GM18868 (cell line): ENCODE data around the gene DNAH11.
A peak's percentile ranks its signal among the peaks of the same experiment; 100 is the strongest.

ENCODE experiments used
- ATAC-seq: cut with Tn5 transposase; IDR thresholded peaks from one replicate; pipeline ENCODE4 v1.9.1; 2021; ENCODE audit warnings: mild to moderate bottlenecking, moderate library complexity; ENCODE audit not compliant: unreplicated experiment

Gene DNAH11

DNA sequence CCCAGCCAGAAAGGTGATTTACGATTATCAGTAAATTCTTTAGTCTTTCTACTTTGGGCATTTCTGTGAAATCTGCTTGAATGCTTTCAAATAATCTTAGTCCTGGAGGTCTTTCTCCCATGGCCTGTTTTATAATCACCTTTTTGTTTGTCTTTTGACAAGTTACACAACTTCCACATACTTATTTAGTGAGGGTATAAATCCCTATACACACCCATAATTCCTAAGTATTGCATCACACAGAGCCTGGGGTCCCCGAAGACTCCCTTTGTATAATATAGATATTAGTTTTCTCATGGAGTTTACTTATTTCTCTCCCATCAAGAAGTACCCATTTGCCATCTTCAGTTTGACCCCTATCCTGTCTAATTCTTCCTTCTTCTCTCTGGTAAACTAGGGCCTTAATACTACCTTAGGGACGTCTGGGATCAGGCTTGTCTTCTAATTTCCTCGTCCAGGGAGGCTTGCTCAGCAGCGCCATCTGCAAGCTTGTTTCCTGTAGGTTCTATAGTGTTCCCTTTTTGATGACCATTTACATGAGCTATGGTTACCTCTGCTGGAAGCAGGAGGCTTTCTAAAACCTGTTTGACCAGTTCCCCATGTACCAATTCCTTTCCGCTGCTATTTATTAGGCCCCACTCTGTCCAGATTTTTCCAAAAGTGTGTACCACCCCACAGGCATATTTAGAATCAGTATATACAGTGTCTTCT lies 8.1 kb downstream of the DNAH11 start:
- ATAC-seq: no peak

DNA sequence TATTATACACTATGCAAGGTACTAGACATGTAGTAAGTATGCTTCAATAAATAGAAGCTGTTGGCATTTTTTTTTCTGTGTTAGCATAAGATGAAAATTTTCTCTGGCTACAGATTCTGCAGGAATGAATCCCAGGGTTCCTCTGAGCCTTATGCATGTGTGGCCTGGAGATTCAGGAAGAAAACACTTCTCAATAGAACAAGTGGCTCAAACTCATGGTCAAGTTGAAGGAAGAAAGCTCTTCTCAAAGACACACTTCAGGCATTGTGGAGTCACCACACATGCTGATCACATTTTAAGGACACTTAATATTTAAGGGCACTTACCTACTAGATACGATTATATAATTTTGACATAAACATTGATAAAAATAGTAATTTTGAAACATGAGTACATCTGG lies 19.5 kb downstream of the DNAH11 start:
- ATAC-seq: no peak

- ATAC-seq: no peak
These were observed 22.8 kb downstream of the DNAH11 start for GRCh38 chr7:21565614-21566013.

GRCh38 chr7:21566094-21566493 lies 23.3 kb downstream of the DNAH11 start:
- no peak for ATAC-seq

GRCh38 chr7:21568762-21569161 lies 25.9 kb downstream of the DNAH11 start:
- ATAC-seq: no peak

- ATAC-seq: no peak
These were observed 29.8 kb downstream of the DNAH11 start for GRCh38 chr7:21572331-21573313.

DNA sequence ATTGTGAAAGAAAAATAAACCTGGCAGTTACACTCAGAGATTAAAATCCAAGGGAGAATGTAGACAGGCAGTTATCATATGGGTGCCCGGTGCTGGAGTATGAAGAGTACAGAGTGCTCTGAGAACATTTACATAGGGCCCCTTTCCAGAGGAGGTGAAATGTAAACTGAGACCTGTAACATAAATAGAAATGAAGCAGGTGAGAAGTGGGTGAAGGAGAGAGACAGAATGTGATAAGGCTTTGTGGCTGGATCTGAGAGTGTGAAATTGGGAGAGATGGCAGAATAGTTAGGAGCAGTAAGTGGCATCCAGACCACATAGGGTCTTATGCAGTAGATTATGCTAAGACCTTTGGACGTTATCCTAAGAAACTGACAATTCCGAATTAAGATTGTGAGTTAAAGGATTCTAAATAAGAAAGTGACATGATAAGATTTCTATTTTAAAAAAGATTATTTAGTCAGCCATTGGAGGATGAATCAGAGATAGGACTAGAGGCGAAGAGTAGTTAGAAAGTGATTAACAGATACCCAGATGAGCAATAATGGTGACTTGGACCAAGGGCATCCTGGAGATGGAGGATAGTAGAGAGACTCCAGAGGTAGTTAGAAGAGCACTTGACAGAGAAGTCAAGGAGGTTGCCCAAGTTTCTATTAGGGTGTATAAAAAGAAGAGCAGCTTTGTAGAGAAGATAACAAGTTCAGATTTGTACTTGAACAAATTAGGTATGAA lies 36.7 kb downstream of the DNAH11 start:
- peak; percentile 50 for ATAC-seq

DNA sequence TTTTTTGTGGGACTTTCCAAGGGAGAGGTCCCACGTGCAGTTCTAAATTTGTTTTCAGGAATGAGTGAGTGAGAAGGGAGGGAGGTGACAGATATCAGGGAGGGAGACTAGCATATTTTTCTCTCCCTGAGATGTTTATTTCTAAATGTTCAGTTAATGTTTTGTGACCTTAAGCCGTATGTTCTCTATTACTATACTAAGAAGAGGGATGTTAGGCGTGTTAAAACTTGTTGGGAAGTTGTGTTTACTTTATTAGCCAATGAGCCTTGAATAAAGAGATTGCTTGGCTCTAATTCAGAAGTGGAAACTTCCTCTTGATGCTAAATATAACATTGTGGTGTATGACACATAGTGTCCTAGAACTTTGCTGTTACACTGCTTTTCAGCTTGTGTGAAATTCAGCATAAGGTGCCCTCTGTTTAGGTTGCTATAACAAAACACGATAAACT lies 37.3 kb downstream of the DNAH11 start:
- ATAC-seq: peak; percentile 79

- ATAC-seq: no peak
These were observed 42.4 kb downstream of the DNAH11 start for GRCh38 chr7:21585070-21585724.

DNA sequence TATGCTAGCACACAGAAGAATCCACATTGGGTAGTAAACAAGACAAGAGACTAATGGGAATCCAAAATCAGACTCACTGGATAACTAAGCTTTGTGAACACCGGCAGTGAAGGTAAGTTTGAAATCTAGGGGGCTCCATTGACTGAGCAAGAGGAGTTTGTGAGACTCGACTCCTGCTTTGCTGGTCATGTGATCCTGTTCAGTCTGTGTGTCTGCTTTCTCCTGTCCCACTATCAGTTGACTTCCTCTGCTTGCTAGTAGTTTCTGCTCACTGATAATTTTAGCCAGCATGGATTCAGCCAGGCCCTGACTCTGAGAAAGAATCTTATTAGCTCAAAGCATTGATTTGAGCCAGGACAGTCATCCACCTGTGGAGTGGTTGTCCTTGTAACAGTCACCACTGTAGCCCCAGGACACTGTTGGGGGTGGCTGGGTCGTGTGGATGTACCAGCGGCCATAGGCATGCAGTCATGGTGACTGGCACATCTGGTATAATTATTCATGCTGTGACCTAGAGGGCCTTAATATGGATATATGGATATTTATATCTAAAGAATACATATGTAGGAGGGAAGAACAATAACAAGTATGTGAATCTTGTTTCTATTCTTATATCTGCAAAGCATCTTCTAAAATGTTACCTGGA lies 44.4 kb downstream of the DNAH11 start:
- no peak for ATAC-seq

GRCh38 chr7:21596801-21597200 lies 54.0 kb downstream of the DNAH11 start:
- ATAC-seq: no peak

- no peak for ATAC-seq
These were observed 60.6 kb downstream of the DNAH11 start for GRCh38 chr7:21603462-21603861.

DNA sequence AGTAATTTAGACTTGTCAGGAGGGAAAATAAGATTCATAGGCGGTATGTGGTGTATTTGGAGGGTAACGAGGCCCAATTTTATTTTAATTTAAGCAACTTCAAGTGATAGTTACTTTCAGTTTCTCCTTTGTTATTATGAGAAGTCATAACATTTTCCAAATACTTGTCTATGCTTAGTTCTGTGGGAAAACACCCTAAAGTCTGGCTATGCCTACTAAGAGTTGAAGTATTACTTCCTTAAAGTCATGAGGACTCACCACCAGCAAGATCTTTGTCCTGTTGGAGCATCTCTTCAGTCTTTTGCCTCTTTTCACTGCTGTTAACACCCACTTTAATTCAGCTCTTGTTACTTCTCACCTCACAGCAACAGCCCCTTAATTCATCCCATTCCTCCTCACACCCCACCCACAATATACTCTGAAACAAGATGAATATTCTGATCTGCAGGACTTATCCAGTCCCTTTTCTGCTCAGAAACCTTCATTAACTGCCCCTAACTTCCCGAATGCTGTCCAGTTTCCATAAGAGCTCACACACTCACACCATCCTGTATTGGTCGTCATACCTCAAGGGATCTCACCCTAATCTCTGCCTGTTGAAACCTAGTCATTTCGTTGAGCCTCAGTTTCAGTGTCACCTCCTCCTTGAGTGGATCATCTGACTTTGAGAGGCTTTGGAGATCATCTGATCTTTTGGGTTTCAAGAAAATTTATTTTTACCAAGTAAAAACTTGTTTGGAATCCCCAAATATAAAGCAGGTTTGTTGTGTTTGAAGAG lies 61.3 kb downstream of the DNAH11 start:
- ATAC-seq: peak; percentile 86

DNA sequence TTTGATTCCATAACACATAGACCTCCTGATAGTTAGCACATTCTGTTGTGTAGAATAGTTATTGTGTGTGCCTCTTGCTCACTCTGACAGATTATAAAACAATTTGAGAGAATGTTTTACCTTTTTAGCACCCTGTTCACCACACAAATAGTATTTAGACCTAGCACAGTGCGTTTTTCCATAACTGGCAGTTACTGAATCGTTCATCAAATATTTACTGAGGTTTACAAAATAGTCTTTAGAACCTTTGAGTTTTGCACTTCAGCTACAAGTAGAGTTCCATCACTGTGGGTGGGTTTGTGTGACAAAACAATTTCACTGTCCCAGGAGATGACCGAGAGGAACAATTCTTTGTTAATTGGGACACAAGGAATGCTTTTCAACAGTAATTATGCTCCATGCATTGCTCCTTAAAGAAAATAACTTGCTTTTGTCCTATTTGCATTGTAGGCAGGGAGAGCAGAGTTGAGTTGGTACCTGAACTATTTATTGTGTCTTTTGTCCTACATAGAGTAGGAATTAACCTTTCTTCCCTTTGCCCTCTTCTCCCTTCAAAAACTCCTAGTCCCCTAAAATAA lies 62.3 kb downstream of the DNAH11 start:
- ATAC-seq: no peak

DNA sequence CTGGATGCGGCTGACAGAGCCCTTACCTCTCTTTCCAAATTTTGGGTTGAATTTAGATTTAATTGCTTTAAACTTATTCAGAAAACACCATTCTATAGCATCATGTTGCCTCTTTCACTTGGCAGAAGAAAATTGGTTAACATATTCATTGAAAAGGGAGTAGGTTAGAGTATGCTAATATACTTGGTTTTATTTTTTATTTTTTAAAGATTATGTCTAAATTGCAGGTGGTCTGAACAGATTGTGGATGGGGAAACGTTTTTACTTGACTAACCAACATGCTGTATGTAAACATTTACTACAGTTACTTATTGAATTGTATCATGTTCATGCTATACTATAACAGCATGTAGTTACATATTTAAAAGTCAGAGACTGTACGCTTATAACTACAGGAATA lies 65.6 kb downstream of the DNAH11 start:
- ATAC-seq: no peak

DNA sequence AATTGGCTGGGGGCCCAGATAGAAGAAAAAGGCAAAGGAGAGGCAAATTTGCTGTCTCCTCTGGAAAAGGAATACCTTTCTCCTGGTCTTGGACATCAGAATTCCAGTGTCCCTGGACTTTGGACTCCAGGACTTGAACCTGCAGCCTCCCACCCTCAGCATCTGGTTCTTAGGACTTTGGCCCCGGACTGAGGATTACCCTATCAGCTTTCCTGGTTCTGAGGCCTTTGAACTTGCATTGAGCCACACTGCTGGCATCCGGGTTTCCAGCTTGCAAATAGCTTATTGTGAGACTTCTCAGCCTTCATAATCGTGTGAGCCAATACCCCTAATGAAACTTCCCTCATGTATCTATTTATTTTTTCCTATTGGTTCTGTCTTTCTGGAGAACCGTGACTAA lies 68.3 kb downstream of the DNAH11 start:
- ATAC-seq: no peak

DNA sequence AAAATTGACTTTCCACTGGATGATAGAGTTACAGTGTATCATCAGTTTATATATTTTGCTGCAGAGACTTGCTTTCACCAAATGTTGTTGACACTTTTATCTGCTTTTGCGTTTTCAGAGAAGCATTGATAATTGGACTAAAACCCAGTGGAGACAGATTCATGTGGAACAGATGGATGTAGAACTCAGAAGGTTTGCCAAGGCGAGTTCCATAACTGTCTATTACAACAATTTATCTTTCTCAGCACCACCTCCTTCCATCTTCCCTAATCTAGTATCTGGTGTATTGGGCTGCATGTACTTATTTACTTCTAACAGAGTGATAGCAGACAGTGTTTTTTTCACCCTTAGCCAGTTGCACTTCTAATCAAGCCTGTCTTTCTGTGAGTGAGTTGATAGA lies 73.3 kb downstream of the DNAH11 start:
- no peak for ATAC-seq

GRCh38 chr7:21616796-21617436 lies 74.1 kb downstream of the DNAH11 start:
- no peak for ATAC-seq

DNA sequence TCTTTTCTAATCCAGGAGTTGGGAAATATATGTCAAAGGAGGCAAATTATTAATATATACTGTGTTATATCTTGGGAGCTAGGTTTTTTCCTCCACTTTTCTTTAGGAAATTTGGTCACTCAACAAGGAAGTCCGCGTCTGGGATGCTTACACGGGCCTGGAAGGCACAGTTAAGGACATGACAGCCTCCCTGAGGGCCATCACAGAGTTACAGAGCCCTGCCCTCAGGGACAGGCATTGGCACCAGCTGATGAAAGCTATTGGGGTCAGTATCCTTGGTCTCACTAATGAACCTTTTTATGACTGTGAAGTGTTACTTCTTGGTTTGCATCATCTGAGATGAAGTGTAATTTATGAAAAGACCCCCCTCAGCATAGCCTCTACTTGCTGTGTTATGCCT lies 74.7 kb downstream of the DNAH11 start:
- ATAC-seq: no peak
